ENCODE measurements around the gene ULK4. TPM values are rescaled to one million over a fixed set of nuclear protein-coding genes. Genes with fewer than 3 reads are reported as not detected.

Gene ULK4
- total and polyA plus RNA-seq, 10 donors: 2.0 to 33.3 (median 12.9) TPM

DNA sequence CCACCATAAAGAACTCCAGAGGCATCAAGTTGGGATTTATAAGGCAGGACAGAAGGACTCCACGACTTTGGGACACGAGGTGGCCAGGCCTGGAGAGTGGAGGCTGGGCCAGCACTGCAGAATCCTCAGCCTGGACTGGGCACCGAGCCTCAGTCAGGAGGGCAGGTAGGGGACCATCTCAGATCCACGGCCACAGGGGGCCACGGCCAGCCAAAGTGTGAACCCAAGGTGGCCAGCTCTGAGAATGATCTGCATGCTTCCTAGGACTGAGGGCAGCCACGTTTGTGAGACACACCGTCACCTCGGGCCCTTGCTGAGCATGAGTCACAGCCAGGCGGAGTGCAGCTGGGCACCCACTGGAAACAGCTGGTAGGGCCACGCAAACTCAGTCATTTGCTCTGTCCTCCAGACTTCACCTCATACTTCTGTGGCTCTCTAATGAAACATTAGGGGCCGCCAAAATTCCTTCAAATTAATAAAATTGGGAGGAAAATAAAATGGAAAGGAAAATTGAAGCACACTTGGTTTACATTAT lies 696.8 kb downstream of the ULK4 start:
- DNase-seq: no peak
- H3K4me3 ChIP-seq: no peak overlapping the region

DNA sequence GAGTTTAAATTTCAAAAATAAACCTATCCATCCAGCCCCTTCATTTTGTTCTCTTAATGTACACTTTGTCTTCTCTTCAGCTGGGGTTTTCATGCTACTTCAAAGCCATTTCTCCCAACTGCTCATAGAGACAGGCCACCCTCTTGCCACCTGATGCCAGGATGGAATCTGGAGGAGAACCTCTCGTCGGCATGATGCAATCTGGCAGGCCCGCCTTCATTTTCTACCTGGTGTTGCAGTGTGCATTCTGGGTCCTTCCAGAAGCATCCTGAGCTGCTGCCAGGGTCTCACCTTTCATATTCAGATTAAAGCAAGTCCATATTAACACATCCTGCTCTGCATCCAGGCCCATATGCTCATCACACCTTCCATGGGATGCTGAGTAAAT lies 701.8 kb downstream of the ULK4 start:
- no peak for DNase-seq
- no peak overlapping the region for H3K27ac ChIP-seq
- no peak overlapping the region for H3K4me3 ChIP-seq

More for the DNA sequence above, 696.8 kb downstream of the ULK4 start:
- Histone ChIP-seq H3K9me3 (peaks cover 0 to 5% (median 0%) of the 10 kb centered on the region in 8 donors), H3K36me3 (no peaks in the 10 kb centered on the region), H3K4me1 (peaks cover 0 to 13% (median 4%) of the 10 kb centered on the region in 6 donors), H3K27me3 (replicated peaks in 1 of 7) (no peaks in the 10 kb centered on the region), H3K27ac (no peak overlapping the region)
- 88 to 95% (median 90%) methylated on average over 6 to 11 of the region's 11 CpGs for WGBS, 5 donors
- intact Hi-C loops (cut with DNase I; ENCODE audit: low total_unique reads): no loop called here
- TF ChIP-seq POLR2A (IDR thresholded peaks at IDR 0.05): no peak
- TF ChIP-seq POLR2AphosphoS5 (IDR thresholded peaks at IDR 0.05): no peak
- TF ChIP-seq, protein P1, sequence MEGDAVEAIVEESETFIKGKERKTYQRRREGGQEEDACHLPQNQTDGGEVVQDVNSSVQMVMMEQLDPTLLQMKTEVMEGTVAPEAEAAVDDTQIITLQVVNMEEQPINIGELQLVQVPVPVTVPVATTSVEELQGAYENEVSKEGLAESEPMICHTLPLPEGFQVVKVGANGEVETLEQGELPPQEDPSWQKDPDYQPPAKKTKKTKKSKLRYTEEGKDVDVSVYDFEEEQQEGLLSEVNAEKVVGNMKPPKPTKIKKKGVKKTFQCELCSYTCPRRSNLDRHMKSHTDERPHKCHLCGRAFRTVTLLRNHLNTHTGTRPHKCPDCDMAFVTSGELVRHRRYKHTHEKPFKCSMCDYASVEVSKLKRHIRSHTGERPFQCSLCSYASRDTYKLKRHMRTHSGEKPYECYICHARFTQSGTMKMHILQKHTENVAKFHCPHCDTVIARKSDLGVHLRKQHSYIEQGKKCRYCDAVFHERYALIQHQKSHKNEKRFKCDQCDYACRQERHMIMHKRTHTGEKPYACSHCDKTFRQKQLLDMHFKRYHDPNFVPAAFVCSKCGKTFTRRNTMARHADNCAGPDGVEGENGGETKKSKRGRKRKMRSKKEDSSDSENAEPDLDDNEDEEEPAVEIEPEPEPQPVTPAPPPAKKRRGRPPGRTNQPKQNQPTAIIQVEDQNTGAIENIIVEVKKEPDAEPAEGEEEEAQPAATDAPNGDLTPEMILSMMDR (IDR thresholded peaks at IDR 0.05 in 8 of 11, conservative IDR thresholded peaks at IDR 0.05 in 3 of 11): no peak

DNA sequence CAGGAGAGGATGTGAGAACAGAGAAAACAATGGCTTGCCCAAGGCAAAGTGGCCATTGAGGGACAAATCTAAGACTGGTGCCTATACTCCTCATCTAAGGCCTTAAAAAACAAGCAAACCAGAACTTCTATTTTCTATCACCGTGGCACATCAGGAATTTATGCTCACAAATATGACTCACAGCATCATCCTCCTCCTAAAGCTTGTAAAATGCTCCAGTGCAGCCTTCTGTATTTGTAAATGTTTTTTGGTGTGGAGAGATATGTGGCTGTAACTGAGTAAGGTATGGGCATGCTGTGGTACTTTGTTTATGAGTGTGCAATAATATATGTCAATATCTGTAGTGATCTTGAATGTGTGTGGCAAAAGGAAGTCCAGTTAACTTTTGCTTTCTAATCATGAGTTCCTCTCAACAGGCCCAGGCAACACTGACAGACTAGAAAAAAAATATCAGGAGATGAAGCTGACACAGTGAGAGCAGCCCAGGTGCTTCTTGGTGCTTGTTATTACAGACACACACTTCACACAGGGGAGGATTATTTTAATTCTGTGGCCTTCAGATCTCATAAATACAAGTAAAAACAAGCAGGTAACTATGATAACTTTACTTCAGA lies 702.3 kb downstream of the ULK4 start:
- DNase-seq: no peak
- no peaks in the 10 kb centered on the region for H3K27me3 ChIP-seq (replicated peaks in 1 of 7)
- H3K4me1 ChIP-seq: no peaks in the 10 kb centered on the region
- no peak overlapping the region for H3K4me3 ChIP-seq
- H3K27ac ChIP-seq: no peak overlapping the region
- H3K9me3 ChIP-seq: no peaks in the 10 kb centered on the region
- TF ChIP-seq, protein P1 (IDR thresholded peaks at IDR 0.05 in 8 of 11, conservative IDR thresholded peaks at IDR 0.05 in 3 of 11): no peak
- TF ChIP-seq POLR2AphosphoS5 (IDR thresholded peaks at IDR 0.05): no peak
- intact Hi-C loops (cut with DNase I; ENCODE audit: low total_unique reads): no loop called here
- no peaks in the 10 kb centered on the region for H3K36me3 ChIP-seq
- WGBS, 5 donors: 57 to 93% (median 90%) methylated on average over 1 of the region's 1 CpG

More for the DNA sequence above, 701.8 kb downstream of the ULK4 start:
- H3K9me3 ChIP-seq: no peaks in the 10 kb centered on the region
- TF ChIP-seq POLR2A (IDR thresholded peaks at IDR 0.05): no peak
- TF ChIP-seq, protein P1 (IDR thresholded peaks at IDR 0.05 in 8 of 11, conservative IDR thresholded peaks at IDR 0.05 in 3 of 11): no peak
- no peak for TF ChIP-seq POLR2AphosphoS5 (IDR thresholded peaks at IDR 0.05)
- intact Hi-C loops (cut with DNase I; ENCODE audit: low total_unique reads): no loop called here
- H3K36me3 ChIP-seq: no peaks in the 10 kb centered on the region
- 90 to 100% (median 93%) methylated on average over 3 of the region's 3 CpGs for whole genome bisulfite sequencing, 5 donors
- no peaks in the 10 kb centered on the region for H3K27me3 ChIP-seq (replicated peaks in 1 of 7)
- no peaks in the 10 kb centered on the region for H3K4me1 ChIP-seq

DNA sequence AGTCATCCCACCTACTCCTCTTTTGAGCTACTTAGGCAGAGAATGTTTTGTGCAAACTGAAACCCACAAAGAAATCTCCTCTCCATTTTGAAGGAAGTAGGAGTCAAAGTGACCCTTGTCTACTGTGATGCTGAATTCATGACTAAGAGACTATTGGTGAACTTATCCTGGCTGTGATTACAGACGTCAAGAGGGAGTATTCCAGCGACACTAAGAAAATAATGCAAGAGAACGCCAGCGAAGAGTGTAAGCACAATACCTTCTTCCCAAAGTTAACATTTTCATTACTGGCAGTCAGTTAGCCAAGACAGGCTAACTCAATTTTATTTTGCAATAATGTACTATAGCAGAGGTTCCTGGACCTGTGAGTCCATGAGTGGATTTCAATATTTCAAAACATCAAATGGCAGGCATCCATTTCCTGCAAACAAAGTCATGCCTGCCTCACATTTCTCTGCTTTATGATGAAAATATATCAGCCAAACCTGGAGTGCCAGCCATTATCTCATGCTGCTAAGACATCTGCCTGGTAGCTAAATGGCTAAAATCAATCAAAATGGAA lies 703.6 kb downstream of the ULK4 start:
- no peaks in the 10 kb centered on the region for H3K9me3 ChIP-seq
- H3K4me3 ChIP-seq: no peak overlapping the region
- H3K27ac ChIP-seq: no peak overlapping the region
- no peaks in the 10 kb centered on the region for H3K27me3 ChIP-seq (replicated peaks in 1 of 7)
- no peaks in the 10 kb centered on the region for H3K4me1 ChIP-seq
- no peak for TF ChIP-seq POLR2A (IDR thresholded peaks at IDR 0.05)
- no peak for TF ChIP-seq POLR2AphosphoS5 (IDR thresholded peaks at IDR 0.05)
- TF ChIP-seq, protein P1 (IDR thresholded peaks at IDR 0.05 in 8 of 11, conservative IDR thresholded peaks at IDR 0.05 in 3 of 11): no peak
- DNase-seq: no peak
- intact Hi-C loops (cut with DNase I; ENCODE audit: low total_unique reads): no loop called here
- 83 to 89% (median 86%) methylated on average over 4 of the region's 4 CpGs for WGBS, 5 donors
- H3K36me3 ChIP-seq: no peaks in the 10 kb centered on the region

Data from spleen (tissue), 11 donors.